ENCODE data around the gene RHOH. TPM values are rescaled to one million over a fixed set of nuclear protein-coding genes. Genes with fewer than 3 reads are reported as not detected.

Gene RHOH
- total RNA-seq, 2 experiments from 2014 or later: 87.5 to 92.7 TPM

- Mint-ChIP-seq H3K9me3 (no peaks in the 10 kb centered on the region), H3K36me3 (ENCODE audit: low read depth) (no peaks in the 10 kb centered on the region), H3K27me3 (ENCODE audit: low read depth) (no peaks in the 10 kb centered on the region), H3K27ac (no peak overlapping the region), H3K4me3 (no peak overlapping the region), H3K4me1 (ENCODE audit: low read depth) (peaks cover 46% of the 10 kb centered on the region)
- DNase-seq: no peak
- CTCF ChIA-PET: no interaction called here
- intact Hi-C loops (cut with micrococcal nuclease): no loop called here
These were observed 20.2 kb upstream of the RHOH start for GRCh38 chr4:40176602-40177001.

- Mint-ChIP-seq H3K9me3 (no peaks in the 10 kb centered on the region), H3K27me3 (ENCODE audit: low read depth) (no peaks in the 10 kb centered on the region), H3K4me1 (ENCODE audit: low read depth) (peaks cover 51% of the 10 kb centered on the region), H3K4me3 (no peak overlapping the region), H3K27ac (no peak overlapping the region), H3K36me3 (ENCODE audit: low read depth) (no peaks in the 10 kb centered on the region)
- DNase-seq: no peak
- intact Hi-C loops (cut with micrococcal nuclease): no loop called here
- CTCF ChIA-PET: interaction anchor here (1.1 kb wide), 1 partner anchor 140 kb away, joined by 4 read pairs; no protein-coding TSS in a partner anchor
These were observed 19.2 kb upstream of the RHOH start for GRCh38 chr4:40177591-40177990.

- CTCF ChIA-PET: interaction anchor here (0.6 to 1.1 kb wide), 2 partner anchors 139 to 143 kb away, joined by 3 to 4 read pairs; no protein-coding TSS in a partner anchor
- DNase-seq: no peak
- intact Hi-C loops (cut with micrococcal nuclease): no loop called here
- H3K4me1 Mint-ChIP-seq (ENCODE audit: low read depth): peaks cover 46% of the 10 kb centered on the region
- no peaks in the 10 kb centered on the region for H3K36me3 Mint-ChIP-seq (ENCODE audit: low read depth)
- no peak overlapping the region for H3K27ac Mint-ChIP-seq
- H3K27me3 Mint-ChIP-seq (ENCODE audit: low read depth): no peaks in the 10 kb centered on the region
- no peaks in the 10 kb centered on the region for H3K9me3 Mint-ChIP-seq
- H3K4me3 Mint-ChIP-seq: no peak overlapping the region
These were observed 18.2 kb upstream of the RHOH start for GRCh38 chr4:40178672-40179071.

GRCh38 chr4:40179360-40179759 is 17.5 kb upstream of the RHOH start:
- intact Hi-C loops (cut with micrococcal nuclease): no loop called here

GRCh38 chr4:40180356-40180755 is 16.5 kb upstream of the RHOH start:
- H3K36me3 Mint-ChIP-seq (ENCODE audit: low read depth): no peaks in the 10 kb centered on the region
- no peak for DNase-seq
- no peaks in the 10 kb centered on the region for H3K9me3 Mint-ChIP-seq
- H3K4me1 Mint-ChIP-seq (ENCODE audit: low read depth): peaks cover 46% of the 10 kb centered on the region
- CTCF ChIA-PET: no interaction called here
- no peaks in the 10 kb centered on the region for H3K27me3 Mint-ChIP-seq (ENCODE audit: low read depth)
- no peak overlapping the region for H3K4me3 Mint-ChIP-seq
- intact Hi-C loops (cut with micrococcal nuclease): loop anchor here (1.0 to 5.0 kb wide), 2 partner anchors 20 to 58 kb away; no protein-coding TSS in a partner anchor
- no peak overlapping the region for H3K27ac Mint-ChIP-seq

More at GRCh38 chr4:40179360-40179759, 17.5 kb upstream of the RHOH start:
- Mint-ChIP-seq H3K4me1 (ENCODE audit: low read depth) (peaks cover 45% of the 10 kb centered on the region), H3K4me3 (no peak overlapping the region), H3K36me3 (ENCODE audit: low read depth) (no peaks in the 10 kb centered on the region), H3K27ac (no peak overlapping the region), H3K9me3 (no peaks in the 10 kb centered on the region), H3K27me3 (ENCODE audit: low read depth) (no peaks in the 10 kb centered on the region)
- CTCF ChIA-PET: interaction anchor here (0.6 kb wide), 1 partner anchor 143 kb away, joined by 3 read pairs; no protein-coding TSS in a partner anchor
- DNase-seq: no peak

GRCh38 chr4:40182001-40182400 is 14.8 kb upstream of the RHOH start:
- CTCF ChIA-PET: interaction anchor here (0.6 to 1.2 kb wide), 5 partner anchors 12 to 999 kb away, joined by 3 to 4 read pairs (median 3); partner anchors contain the start of gene WDR19

GRCh38 chr4:40182954-40183353 is 13.9 kb upstream of the RHOH start:
- H3K27me3 Mint-ChIP-seq (ENCODE audit: low read depth): no peaks in the 10 kb centered on the region
- peaks cover 67% of the 10 kb centered on the region for H3K4me1 Mint-ChIP-seq (ENCODE audit: low read depth)
- no peak overlapping the region for H3K4me3 Mint-ChIP-seq
- no peaks in the 10 kb centered on the region for H3K36me3 Mint-ChIP-seq (ENCODE audit: low read depth)
- no peak overlapping the region for H3K27ac Mint-ChIP-seq
- no peaks in the 10 kb centered on the region for H3K9me3 Mint-ChIP-seq
- DNase-seq: no peak
- CTCF ChIA-PET: interaction anchor here (0.7 to 2.8 kb wide), 5 partner anchors 11 to 496 kb away, joined by 3 to 8 read pairs (median 4); no protein-coding TSS in a partner anchor
- intact Hi-C loops (cut with micrococcal nuclease): loop anchor here (1.0 to 5.0 kb wide), 2 partner anchors 10 to 61 kb away; no protein-coding TSS in a partner anchor

More at GRCh38 chr4:40182001-40182400, 14.8 kb upstream of the RHOH start:
- DNase-seq: no peak
- intact Hi-C loops (cut with micrococcal nuclease): loop anchor here (5.0 kb wide), 1 partner anchor 60 kb away; no protein-coding TSS in a partner anchor
- H3K36me3 Mint-ChIP-seq (ENCODE audit: low read depth): no peaks in the 10 kb centered on the region
- no peak overlapping the region for H3K4me3 Mint-ChIP-seq
- no peak overlapping the region for H3K27ac Mint-ChIP-seq
- H3K27me3 Mint-ChIP-seq (ENCODE audit: low read depth): no peaks in the 10 kb centered on the region
- peaks cover 60% of the 10 kb centered on the region for H3K4me1 Mint-ChIP-seq (ENCODE audit: low read depth)
- no peaks in the 10 kb centered on the region for H3K9me3 Mint-ChIP-seq

- CTCF ChIA-PET: interaction anchor here (0.6 to 2.8 kb wide), 6 partner anchors 29 to 660 kb away, joined by 3 to 8 read pairs (median 4); no protein-coding TSS in a partner anchor
- intact Hi-C loops (cut with micrococcal nuclease): loop anchor here (1.0 to 5.0 kb wide), 3 partner anchors 8 to 62 kb away; no protein-coding TSS in a partner anchor
- Mint-ChIP-seq H3K4me1 (ENCODE audit: low read depth) (peaks cover 65% of the 10 kb centered on the region), H3K27ac (peak overlapping the region; percentile 65), H3K36me3 (ENCODE audit: low read depth) (no peaks in the 10 kb centered on the region), H3K27me3 (ENCODE audit: low read depth) (no peaks in the 10 kb centered on the region), H3K9me3 (no peaks in the 10 kb centered on the region), H3K4me3 (peak overlapping the region; percentile 5)
- no peak for DNase-seq
These were observed 13.0 kb upstream of the RHOH start for GRCh38 chr4:40183615-40184411.

- intact Hi-C loops (cut with micrococcal nuclease): no loop called here
- Mint-ChIP-seq H3K27me3 (ENCODE audit: low read depth) (no peaks in the 10 kb centered on the region), H3K4me3 (no peak overlapping the region), H3K9me3 (no peaks in the 10 kb centered on the region), H3K4me1 (ENCODE audit: low read depth) (peaks cover 78% of the 10 kb centered on the region), H3K36me3 (ENCODE audit: low read depth) (no peaks in the 10 kb centered on the region), H3K27ac (peak overlapping the region; percentile 18)
- no peak for DNase-seq
- CTCF ChIA-PET: interaction anchor here (0.6 to 2.8 kb wide), 7 partner anchors 19 to 139 kb away, joined by 3 to 8 read pairs (median 4); no protein-coding TSS in a partner anchor
These were observed 10.8 kb upstream of the RHOH start for GRCh38 chr4:40185830-40186664.

GRCh38 chr4:40186665-40187014 is 10.2 kb upstream of the RHOH start:
- no peak overlapping the region for H3K27ac Mint-ChIP-seq
- CTCF ChIA-PET: interaction anchor here (0.9 to 1.3 kb wide), 4 partner anchors 18 to 131 kb away, joined by 3 to 5 read pairs (median 3); no protein-coding TSS in a partner anchor

GRCh38 chr4:40187386-40187906 is 9.4 kb upstream of the RHOH start:
- Mint-ChIP-seq H3K27me3 (ENCODE audit: low read depth) (no peaks in the 10 kb centered on the region), H3K4me1 (ENCODE audit: low read depth) (peaks cover 74% of the 10 kb centered on the region), H3K27ac (peak overlapping the region; percentile 81), H3K9me3 (no peaks in the 10 kb centered on the region), H3K36me3 (ENCODE audit: low read depth) (no peaks in the 10 kb centered on the region), H3K4me3 (peak overlapping the region; percentile 35)
- DNase-seq: peak; percentile 49
- CTCF ChIA-PET: interaction anchor here (0.6 to 1.6 kb wide), 6 partner anchors 17 to 130 kb away, joined by 3 to 7 read pairs (median 4); no protein-coding TSS in a partner anchor
- intact Hi-C loops (cut with micrococcal nuclease): no loop called here

More at GRCh38 chr4:40186665-40187014, 10.2 kb upstream of the RHOH start:
- Mint-ChIP-seq H3K27me3 (ENCODE audit: low read depth) (no peaks in the 10 kb centered on the region), H3K36me3 (ENCODE audit: low read depth) (no peaks in the 10 kb centered on the region), H3K4me1 (ENCODE audit: low read depth) (peaks cover 75% of the 10 kb centered on the region), H3K9me3 (no peaks in the 10 kb centered on the region), H3K4me3 (no peak overlapping the region)
- DNase-seq: no peak
- intact Hi-C loops (cut with micrococcal nuclease): no loop called here
